ENCODE results near the gene MRPL32.

- no peak for TF ChIP-seq CTCF (IDR thresholded peaks at IDR 0.05; ENCODE audit: insufficient read depth, low read length, poor library complexity, severe bottlenecking)
- TF ChIP-seq EZH2phosphoT487 (conservative IDR thresholded peaks at IDR 0.05; ENCODE audit: low read length), result no peak
Measured at GRCh38 chr7:42964849-42965805, 33.0 kb downstream of the MRPL32 start.
